ENCODE measurements around the gene GABBR2. TPM values are rescaled to one million over a fixed set of nuclear protein-coding genes. Genes with fewer than 3 reads are reported as not detected.

Gene GABBR2
- total RNA-seq, 1 experiment from 2014 or later: 0.23 TPM

DNA sequence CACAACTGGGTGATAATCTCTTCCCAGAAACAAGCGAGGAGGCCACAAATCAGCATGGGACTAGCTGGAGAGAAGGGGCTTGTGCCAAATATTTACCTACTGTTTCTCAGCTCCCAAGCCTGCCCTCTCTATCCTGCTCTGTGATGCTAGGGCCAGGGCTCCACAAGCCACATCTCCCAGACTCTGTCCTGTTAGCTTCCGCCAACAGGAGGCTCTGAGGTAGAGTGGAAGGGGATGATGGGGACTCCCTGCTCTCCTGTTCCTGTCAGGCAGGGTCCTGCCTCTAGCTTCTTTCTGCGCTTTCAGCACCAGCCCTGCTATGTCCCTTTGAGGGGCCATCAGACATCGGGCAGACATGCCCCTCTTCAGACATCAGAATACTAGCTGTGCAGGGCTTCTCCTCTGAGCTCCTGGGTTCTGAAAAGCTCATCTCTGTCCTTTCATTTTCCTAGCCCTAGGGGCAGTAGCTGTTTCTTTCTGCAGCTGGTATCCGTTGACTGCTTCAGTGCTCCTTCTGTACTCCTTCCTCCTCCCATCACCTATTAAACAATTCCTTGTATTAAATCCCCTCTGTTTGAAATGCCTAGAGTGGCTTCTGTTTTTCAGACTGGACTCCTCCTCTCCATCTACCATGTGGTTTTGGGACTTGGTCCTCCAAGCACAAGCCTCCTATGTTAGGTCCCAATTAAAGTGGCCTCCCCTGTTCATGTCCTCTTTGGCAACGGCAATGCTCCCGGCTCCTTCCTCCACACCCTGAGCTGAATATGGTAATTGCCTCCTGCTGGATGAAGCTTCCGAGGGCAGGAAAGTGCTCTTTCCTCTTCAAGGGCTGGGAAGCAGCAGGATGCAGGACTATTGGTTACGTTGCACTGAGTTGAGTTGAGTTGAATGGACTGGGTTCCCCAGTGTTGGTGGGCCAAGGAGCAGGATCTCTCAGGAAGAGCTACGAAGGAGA lies 292.2 kb downstream of the GABBR2 start:
- no peak for TF ChIP-seq CTCF (IDR thresholded peaks at IDR 0.05; ENCODE audit: insufficient read depth in 1 of 2, low read depth in 1 of 2, low read length in 1 of 2, severe bottlenecking in 1 of 2, unreplicated experiment in 1 of 2)
- POLR2A ChIA-PET: no interaction called here
- Mint-ChIP-seq H3K27ac (ENCODE audit: unreplicated experiment) (no peak overlapping the region), H3K27me3 (ENCODE audit: insufficient read depth, unreplicated experiment) (peaks cover 3% of the 10 kb centered on the region), H3K4me3 (ENCODE audit: unreplicated experiment) (no peak overlapping the region), H3K9me3 (ENCODE audit: unreplicated experiment) (peaks cover 15% of the 10 kb centered on the region), H3K4me1 (ENCODE audit: low read depth, unreplicated experiment) (no peaks in the 10 kb centered on the region), H3K36me3 (ENCODE audit: insufficient read depth, unreplicated experiment) (no peaks in the 10 kb centered on the region)
- Histone ChIP-seq H3K4me3 (ENCODE audit: low read depth, low read length) (no peak overlapping the region), H3K4me1 (no peaks in the 10 kb centered on the region), H3K27me3 (replicated peaks; ENCODE audit: control insufficient read depth, insufficient read depth, low read length) (no peaks in the 10 kb centered on the region), H3K36me3 (ENCODE audit: control insufficient read depth, insufficient read depth, low read length) (no peaks in the 10 kb centered on the region), H3K9me3 (no peaks in the 10 kb centered on the region)
- intact Hi-C loops (cut with micrococcal nuclease; ENCODE audit: unreplicated experiment): no loop called here
- no TSS peak for BruUV-seq (replicated peaks)
- no peak for DNase-seq
- CTCF ChIA-PET: no interaction called here

GRCh38 chr9:98415782-98416181 lies 293.0 kb downstream of the GABBR2 start:
- ChIA-PET POLR2A (no interaction called here), CTCF (no interaction called here)
- no peak for TF ChIP-seq CTCF (IDR thresholded peaks at IDR 0.05; ENCODE audit: insufficient read depth in 1 of 2, low read depth in 1 of 2, low read length in 1 of 2, severe bottlenecking in 1 of 2, unreplicated experiment in 1 of 2)
- no peak overlapping the region for H3K4me3 ChIP-seq (ENCODE audit: low read depth, low read length)
- no peak for DNase-seq
- Mint-ChIP-seq H3K27me3 (ENCODE audit: insufficient read depth, unreplicated experiment) (peaks cover 3% of the 10 kb centered on the region), H3K4me3 (ENCODE audit: unreplicated experiment) (no peak overlapping the region), H3K4me1 (ENCODE audit: low read depth, unreplicated experiment) (no peaks in the 10 kb centered on the region), H3K27ac (ENCODE audit: unreplicated experiment) (no peak overlapping the region), H3K9me3 (ENCODE audit: unreplicated experiment) (peaks cover 15% of the 10 kb centered on the region), H3K36me3 (ENCODE audit: insufficient read depth, unreplicated experiment) (no peaks in the 10 kb centered on the region)
- H3K4me1 ChIP-seq: no peaks in the 10 kb centered on the region
- no peaks in the 10 kb centered on the region for H3K27me3 ChIP-seq (replicated peaks; ENCODE audit: control insufficient read depth, insufficient read depth, low read length)
- no TSS peak for BruUV-seq (replicated peaks)
- no peaks in the 10 kb centered on the region for H3K36me3 ChIP-seq (ENCODE audit: control insufficient read depth, insufficient read depth, low read length)
- no peaks in the 10 kb centered on the region for H3K9me3 ChIP-seq
- intact Hi-C loops (cut with micrococcal nuclease; ENCODE audit: unreplicated experiment): no loop called here

DNA sequence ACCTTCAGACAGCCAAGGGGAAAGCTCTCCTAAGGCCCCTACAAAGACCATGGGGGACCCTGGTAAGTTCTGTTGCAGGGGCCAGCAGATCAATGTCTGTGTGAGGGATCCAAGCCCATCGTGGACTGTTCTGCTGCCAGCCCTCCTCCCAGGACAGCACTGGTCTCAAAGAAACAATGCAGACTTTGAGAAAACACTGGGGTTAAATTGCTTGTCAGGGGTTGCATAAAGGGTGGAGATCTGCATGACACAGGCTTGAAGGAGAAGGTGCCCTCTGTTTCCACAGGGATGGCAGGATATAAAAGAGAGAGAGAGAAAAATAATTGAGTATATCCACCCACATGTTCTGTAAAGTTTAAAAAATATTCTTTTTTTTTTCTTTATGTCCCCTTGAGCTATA lies 295.7 kb downstream of the GABBR2 start:
- Mint-ChIP-seq H3K4me3 (ENCODE audit: unreplicated experiment) (no peak overlapping the region), H3K27ac (ENCODE audit: unreplicated experiment) (no peak overlapping the region), H3K4me1 (ENCODE audit: low read depth, unreplicated experiment) (no peaks in the 10 kb centered on the region), H3K36me3 (ENCODE audit: insufficient read depth, unreplicated experiment) (no peaks in the 10 kb centered on the region), H3K9me3 (ENCODE audit: unreplicated experiment) (peaks cover 15% of the 10 kb centered on the region), H3K27me3 (ENCODE audit: insufficient read depth, unreplicated experiment) (peaks cover 8% of the 10 kb centered on the region)
- intact Hi-C loops (cut with micrococcal nuclease; ENCODE audit: unreplicated experiment): no loop called here
- DNase-seq: no peak
- CTCF ChIA-PET: no interaction called here
- H3K4me1 ChIP-seq: no peaks in the 10 kb centered on the region
- H3K4me3 ChIP-seq (ENCODE audit: low read depth, low read length): no peak overlapping the region
- no peaks in the 10 kb centered on the region for H3K9me3 ChIP-seq
- POLR2A ChIA-PET: no interaction called here
- no peaks in the 10 kb centered on the region; the same call in 1 of the 2 replicates for H3K27me3 ChIP-seq (replicated peaks; ENCODE audit: control insufficient read depth, insufficient read depth, low read length)
- no TSS peak for BruUV-seq (replicated peaks)
- TF ChIP-seq CTCF (IDR thresholded peaks at IDR 0.05; ENCODE audit: insufficient read depth in 1 of 2, low read depth in 1 of 2, low read length in 1 of 2, severe bottlenecking in 1 of 2, unreplicated experiment in 1 of 2): no peak
- H3K36me3 ChIP-seq (ENCODE audit: control insufficient read depth, insufficient read depth, low read length): no peaks in the 10 kb centered on the region

All from Caco-2 (cell line).